HG02943 (cell line): ENCODE data around the gene ZNF134.

Source experiments
- ATAC-seq: cut with Tn5 transposase; IDR thresholded peaks from one replicate; pipeline ENCODE4 v1.9.1; 2021; ENCODE audit warnings: mild to moderate bottlenecking, low read depth, moderate library complexity; ENCODE audit not compliant: unreplicated experiment

The ZNF134 gene

GRCh38 chr19:57613941-57614743 lies at the start of gene ZNF134:
Gene ZNF134, plus strand, starts transcription at chr19:57614242. Its CDS starts 5,227 bp downstream, at chr19:57619469.
- peak; percentile 90 for ATAC-seq

DNA sequence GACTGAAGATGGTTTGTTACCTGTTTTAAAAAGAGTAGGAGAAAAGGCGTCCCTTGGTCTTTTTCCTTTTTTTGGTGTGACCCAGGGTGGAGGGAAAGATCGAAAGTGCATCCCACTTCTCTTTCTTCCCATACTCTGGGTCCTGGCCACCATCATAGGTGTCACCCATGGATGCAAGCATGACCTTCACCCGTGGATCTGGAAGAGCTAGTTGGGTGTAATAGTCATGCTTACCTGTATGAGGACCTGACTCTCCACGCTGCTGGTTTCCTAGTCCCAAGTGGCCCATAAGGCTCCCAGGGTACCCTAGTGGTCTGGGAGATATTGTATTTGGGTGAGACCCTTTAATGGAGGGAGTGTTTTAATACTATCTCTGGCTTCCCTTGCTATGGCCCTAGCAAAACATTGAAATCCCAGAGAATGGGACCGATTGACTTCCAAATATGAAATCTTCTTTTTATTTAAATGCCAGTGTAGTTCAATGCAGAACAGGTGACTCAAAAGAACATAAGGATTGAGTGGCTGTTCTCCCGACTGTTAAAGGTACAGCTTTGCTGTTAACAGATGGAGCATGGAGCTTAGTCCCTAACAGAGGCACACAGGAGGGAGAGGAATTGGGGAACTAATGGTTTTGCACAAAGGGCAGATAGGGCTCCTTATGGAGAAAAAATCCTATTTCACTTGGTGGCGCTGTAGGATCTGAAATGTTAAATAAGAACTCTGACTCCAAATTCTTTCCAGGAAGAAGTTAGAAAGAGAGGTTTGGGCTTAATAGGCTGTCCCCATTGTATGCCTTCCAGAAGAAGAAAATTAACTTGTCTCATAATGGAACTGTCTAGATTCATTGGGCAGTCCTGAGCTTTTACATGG lies 47.4 kb upstream of the ZNF134 start:
- no peak for ATAC-seq

- ATAC-seq = no peak
These were observed 43.3 kb upstream of the ZNF134 start for GRCh38 chr19:57570707-57571106.

DNA sequence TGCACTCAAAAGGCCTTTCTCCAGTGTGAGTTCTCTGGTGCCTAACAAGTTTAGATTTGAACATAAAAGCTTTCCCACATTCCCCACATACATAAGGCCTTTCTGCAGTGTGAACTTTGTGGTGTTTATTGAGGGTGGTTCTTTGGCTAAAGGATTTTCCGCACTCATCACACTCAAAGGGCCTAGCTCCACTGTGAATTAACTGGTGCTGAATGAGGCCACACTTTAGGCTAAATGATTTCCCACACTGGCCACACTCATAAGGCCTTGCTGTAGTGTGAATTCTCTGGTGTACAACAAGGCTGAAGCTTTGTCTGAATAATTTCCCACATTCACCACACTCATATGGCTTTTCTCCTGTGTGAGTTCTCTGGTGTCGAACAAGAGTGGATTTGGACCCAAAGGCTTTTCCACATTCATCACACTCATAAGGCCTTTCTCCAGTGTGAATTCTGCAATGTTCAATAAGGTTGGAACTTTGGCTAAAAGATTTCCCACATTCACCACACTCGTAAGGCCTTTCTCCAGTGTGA lies 41.6 kb upstream of the ZNF134 start:
- ATAC-seq = no peak

GRCh38 chr19:57576661-57577060 lies 37.4 kb upstream of the ZNF134 start:
- no peak for ATAC-seq

DNA sequence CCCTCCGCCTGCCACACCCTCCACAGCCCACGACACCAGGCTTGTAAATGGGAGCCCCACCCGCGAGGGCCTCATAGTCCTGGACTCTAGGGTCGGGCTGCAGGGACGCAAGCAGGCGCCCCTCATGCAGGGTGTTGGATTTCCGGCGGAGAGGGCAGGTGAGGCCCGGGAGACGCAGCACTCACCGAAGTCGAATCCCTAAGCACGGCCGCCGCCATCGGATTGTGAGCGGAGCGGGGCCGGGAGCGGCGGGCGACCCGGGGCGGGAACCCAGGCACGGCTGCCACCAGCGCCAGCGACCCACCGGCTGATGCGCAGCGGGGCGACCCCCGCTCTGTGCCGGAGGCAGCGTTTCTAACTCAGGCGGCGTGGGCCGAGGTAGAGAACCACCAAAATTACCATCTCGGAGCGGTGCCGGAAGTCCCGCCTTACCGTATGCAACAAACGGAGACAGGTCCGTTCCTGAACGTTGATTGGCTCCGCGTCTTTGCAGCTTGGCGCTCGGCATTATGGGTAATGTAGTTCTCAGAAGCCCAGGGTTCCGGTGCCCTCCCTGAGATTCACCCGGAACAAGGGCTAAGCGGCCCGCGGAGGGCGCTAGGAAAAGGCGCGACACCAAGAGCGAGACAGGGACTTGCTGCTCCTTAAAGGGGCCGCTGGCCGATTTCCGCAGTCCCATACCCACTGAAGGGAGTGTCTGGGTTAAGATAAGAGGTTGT lies 35.4 kb upstream of the ZNF134 start, which contains the start of gene ZNF416:
Gene ZNF416 (minus strand): TSS at position 425 of the 719 bp plus-strand sequence. CDS start 207 bp downstream, at position 218.
- peak; percentile 95 for ATAC-seq

GRCh38 chr19:57583104-57583520 lies 30.9 kb upstream of the ZNF134 start:
- no peak for ATAC-seq

DNA sequence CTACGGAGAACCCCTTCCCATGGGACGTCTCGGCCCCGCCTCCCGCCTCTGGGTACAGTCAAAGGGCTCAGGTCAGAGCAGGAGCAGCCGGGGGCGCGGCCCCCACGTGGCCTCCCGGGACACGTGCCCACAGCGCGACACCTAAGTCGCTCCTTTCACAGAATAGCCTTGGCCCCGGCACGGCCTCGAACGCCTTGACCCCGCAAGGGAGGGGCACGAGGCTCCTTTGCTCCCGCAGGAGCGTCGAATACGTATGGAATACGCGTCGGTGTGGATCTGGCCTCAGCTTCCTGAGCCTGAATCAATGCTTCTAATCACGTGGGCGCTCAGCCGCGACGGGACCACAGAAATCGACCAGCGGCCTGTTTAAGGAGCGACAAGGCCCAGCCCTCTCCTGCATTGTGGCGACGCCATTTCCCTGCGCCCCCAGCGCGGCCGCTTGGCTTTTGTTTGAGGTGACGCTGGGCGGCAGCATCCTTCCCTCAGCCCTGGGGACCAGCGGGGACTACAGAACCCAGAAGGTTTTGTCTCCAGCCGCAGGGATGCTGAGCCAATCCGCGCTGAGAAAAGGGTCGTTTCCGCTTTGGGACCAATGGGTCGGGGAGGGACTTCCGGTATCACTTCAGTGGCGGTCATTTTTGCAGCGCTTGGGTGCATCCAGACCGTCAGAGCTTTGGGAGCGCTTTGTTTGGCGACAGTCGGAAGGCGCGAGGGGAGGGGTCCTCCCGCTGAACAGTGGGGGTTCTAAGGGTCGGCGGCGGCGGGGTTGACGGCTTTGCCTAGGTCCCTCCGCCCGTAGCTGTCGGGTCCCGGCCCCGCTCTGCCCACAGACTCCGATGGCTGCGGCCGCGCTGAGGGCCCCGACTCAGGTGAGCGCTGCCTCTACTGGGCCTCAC lies 30.3 kb upstream of the ZNF134 start, which contains the start of gene ZIK1:
Gene ZIK1 (plus strand): TSS at position 625 of the 896 bp plus-strand sequence. CDS start 212 bp downstream, at position 837.
- ATAC-seq = no peak

GRCh38 chr19:57587529-57587928 lies 26.5 kb upstream of the ZNF134 start:
- ATAC-seq = no peak

DNA sequence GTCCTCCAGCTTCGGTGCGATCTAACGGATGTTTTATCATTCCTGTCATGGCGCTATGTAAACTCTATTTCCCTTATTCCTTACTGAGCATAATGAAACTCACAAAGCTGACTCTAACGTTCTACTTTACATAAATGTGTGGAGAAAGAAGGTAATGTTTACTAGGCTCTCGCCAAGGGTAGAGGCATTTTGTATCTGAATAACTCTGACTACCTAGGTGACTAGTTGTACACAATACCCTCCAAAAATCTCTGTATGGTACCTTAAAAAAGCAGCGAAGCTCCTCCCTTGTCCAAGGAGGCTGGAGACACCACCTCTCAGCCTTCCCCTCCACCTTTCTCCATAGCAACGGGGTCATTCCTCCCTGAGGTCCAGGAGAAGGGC lies 14.7 kb upstream of the ZNF134 start:
- ATAC-seq = no peak

- peak; percentile 94 for ATAC-seq
These were observed 14.2 kb upstream of the ZNF134 start, which contains the start of gene ZNF530 for GRCh38 chr19:57599761-57600383. Gene ZNF530, plus strand, starts transcription at chr19:57599885. Its CDS starts 4,461 bp downstream, at chr19:57604346.

DNA sequence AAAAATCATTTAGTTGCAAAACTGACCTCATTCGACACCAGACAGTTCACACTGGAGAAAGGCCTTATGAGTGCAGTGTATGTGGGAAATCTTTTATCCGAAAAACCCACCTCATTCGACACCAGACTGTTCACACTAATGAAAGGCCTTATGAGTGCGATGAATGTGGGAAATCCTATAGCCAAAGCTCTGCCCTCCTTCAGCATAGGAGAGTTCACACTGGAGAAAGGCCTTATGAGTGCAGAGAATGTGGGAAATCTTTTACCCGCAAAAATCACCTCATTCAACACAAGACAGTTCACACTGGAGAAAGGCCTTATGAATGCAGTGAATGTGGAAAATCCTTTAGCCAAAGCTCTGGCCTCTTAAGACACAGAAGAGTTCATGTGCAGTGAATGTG lies 7.1 kb upstream of the ZNF134 start:
- no peak for ATAC-seq

DNA sequence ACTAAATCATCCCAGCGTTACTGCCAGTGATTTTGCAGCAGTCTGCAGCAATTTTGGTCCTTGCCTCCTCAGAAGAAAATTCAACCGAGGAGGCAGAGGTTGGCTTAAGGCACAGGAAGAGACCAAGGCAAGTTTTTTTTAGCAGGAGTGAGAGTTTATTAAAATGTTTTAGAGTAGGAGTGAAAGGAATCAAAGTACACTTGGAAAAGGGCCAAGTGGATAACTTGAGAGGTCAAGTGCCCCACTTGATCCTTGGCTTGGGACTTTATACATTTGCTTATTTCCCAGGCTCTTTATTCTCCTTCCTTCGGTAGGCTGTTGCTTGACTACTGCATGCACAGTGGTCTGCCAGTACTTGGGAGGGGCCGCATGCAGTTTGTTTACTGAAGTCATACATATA lies 2.9 kb upstream of the ZNF134 start:
- ATAC-seq = no peak

- no peak for ATAC-seq
These were observed 1.3 kb downstream of the ZNF134 start for GRCh38 chr19:57615346-57615745.

GRCh38 chr19:57620673-57621348 lies 6.8 kb downstream of the ZNF134 start:
- no peak for ATAC-seq

DNA sequence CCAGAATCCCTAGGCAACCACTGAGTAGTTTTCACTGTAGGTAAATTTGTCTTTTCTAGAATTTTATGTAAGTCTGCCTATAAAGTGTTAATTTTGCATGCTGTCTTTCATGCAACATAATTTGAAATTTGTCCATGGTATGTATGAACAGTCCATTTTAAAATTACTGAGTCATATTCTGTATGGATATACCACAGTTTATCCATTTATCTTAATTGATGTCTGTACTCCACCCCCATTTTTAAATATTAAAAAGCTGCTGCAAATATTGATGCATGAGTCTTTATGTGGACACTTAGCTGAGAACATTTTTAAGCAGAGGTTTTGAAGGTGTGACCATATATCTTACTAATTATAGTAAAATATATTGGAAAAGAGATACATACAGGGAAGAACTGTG lies 9.0 kb downstream of the ZNF134 start:
- no peak for ATAC-seq

- peak; percentile 92 for ATAC-seq
These were observed 19.2 kb downstream of the ZNF134 start, which contains the start of gene ZNF211 for GRCh38 chr19:57632987-57633831. Gene ZNF211, plus strand, starts transcription at chr19:57633168. Its CDS starts 179 bp downstream, at chr19:57633347.
